ENCODE measurements around the gene AMZ1. TPM values are rescaled to one million over a fixed set of nuclear protein-coding genes. Genes with fewer than 3 reads are reported as not detected.
"Not testable (repeated sequence)": the region's sequence is repeated elsewhere in the genome, so short reads cannot be mapped to it uniquely, and the experiment has no call there.

Gene AMZ1
- total RNA-seq, 1 donor from 2014 or later = 1.2 TPM

GRCh38 chr7:2721842-2722241 is 33.8 kb downstream of the AMZ1 start:
- Mint-ChIP-seq H3K36me3 (peaks cover 5% of the 10 kb centered on the region), H3K27me3 (no peaks in the 10 kb centered on the region), H3K4me1 (ENCODE audit: unreplicated experiment) (peaks cover 25% of the 10 kb centered on the region), H3K4me3 (no peak overlapping the region), H3K9me3 (no peaks in the 10 kb centered on the region), H3K27ac (no peak overlapping the region)
- TF ChIP-seq CTCF (conservative IDR thresholded peaks at IDR 0.05) = no peak
- no peak for DNase-seq (ENCODE audit: extremely low spot score, unreplicated experiment)

GRCh38 chr7:2722591-2722990 is 34.6 kb downstream of the AMZ1 start:
- no peaks in the 10 kb centered on the region for H3K27me3 Mint-ChIP-seq
- peaks cover 17% of the 10 kb centered on the region for H3K4me1 Mint-ChIP-seq (ENCODE audit: unreplicated experiment)
- no peak for TF ChIP-seq CTCF (conservative IDR thresholded peaks at IDR 0.05)
- DNase-seq (ENCODE audit: extremely low spot score, unreplicated experiment) = no peak
- no peaks in the 10 kb centered on the region for H3K9me3 Mint-ChIP-seq
- H3K27ac Mint-ChIP-seq = no peak overlapping the region
- H3K36me3 Mint-ChIP-seq = peaks cover 3% of the 10 kb centered on the region
- H3K4me3 Mint-ChIP-seq = no peak overlapping the region

- Mint-ChIP-seq H3K4me3 (no peak overlapping the region), H3K27ac (no peak overlapping the region), H3K36me3 (no peaks in the 10 kb centered on the region), H3K9me3 (no peaks in the 10 kb centered on the region), H3K27me3 (no peaks in the 10 kb centered on the region), H3K4me1 (ENCODE audit: unreplicated experiment) (peaks cover 10% of the 10 kb centered on the region)
- no peak for TF ChIP-seq CTCF (conservative IDR thresholded peaks at IDR 0.05)
- DNase-seq (ENCODE audit: extremely low spot score, unreplicated experiment) = no peak
These were observed 35.3 kb downstream of the AMZ1 start for GRCh38 chr7:2723138-2723850.

- H3K4me1 Mint-ChIP-seq (ENCODE audit: unreplicated experiment); H3K27me3 Mint-ChIP-seq; H3K4me3 Mint-ChIP-seq; H3K36me3 Mint-ChIP-seq; H3K9me3 Mint-ChIP-seq; H3K27ac Mint-ChIP-seq; DNase-seq (ENCODE audit: extremely low spot score, unreplicated experiment): not testable (repeated sequence)
These were observed 36.0 kb downstream of the AMZ1 start for GRCh38 chr7:2724036-2724435.

- DNase-seq (ENCODE audit: extremely low spot score, unreplicated experiment) = no peak
- H3K36me3 Mint-ChIP-seq = peaks cover under 1% of the 10 kb centered on the region
- no peak overlapping the region for H3K27ac Mint-ChIP-seq
- H3K27me3 Mint-ChIP-seq = no peaks in the 10 kb centered on the region
- no peak overlapping the region for H3K4me3 Mint-ChIP-seq
- H3K9me3 Mint-ChIP-seq = no peaks in the 10 kb centered on the region
- peaks cover under 1% of the 10 kb centered on the region for H3K4me1 Mint-ChIP-seq (ENCODE audit: unreplicated experiment)
- TF ChIP-seq CTCF (conservative IDR thresholded peaks at IDR 0.05) = no peak
These were observed 36.6 kb downstream of the AMZ1 start for GRCh38 chr7:2724453-2725177.
